MG63 (cell line): ENCODE measurements around the gene GLYATL1B. TPM values are rescaled to one million over a fixed set of nuclear protein-coding genes. Genes with fewer than 3 reads are reported as not detected.
"Not testable (repeated sequence)": the region's sequence is repeated elsewhere in the genome, so short reads cannot be mapped to it uniquely, and the experiment has no call there.

Experiments
- DNase-seq: peaks from one replicate; pipeline ENCODE4 v3.0.0-alpha.2; 2020
- H3K27me3 ChIP-seq: fragments of 250-450 bp; sonication (Bioruptor Pico); 2 replicates; pipeline ENCODE4 v1.5.1; 2020; ENCODE audit warnings: mild to moderate bottlenecking, moderate library complexity
- H3K36me3 ChIP-seq: fragments of 250-450 bp; sonication (Bioruptor Pico); 2 replicates; pipeline ENCODE4 v1.5.1; 2020; ENCODE audit warnings: mild to moderate bottlenecking, moderate library complexity
- H3K4me3 ChIP-seq: fragments of 250-450 bp; sonication (Bioruptor Pico); 2 replicates; pipeline ENCODE4 v1.5.1; 2020; ENCODE audit warnings: mild to moderate bottlenecking, moderate library complexity
- H3K9me3 ChIP-seq: fragments of 250-450 bp; sonication (Bioruptor Pico); 2 replicates; pipeline ENCODE4 v1.5.1; 2020; ENCODE audit warnings: mild to moderate bottlenecking, moderate library complexity
- total RNA-seq: library from RNA; depleted of rRNA; stranded (reverse); fragments of >200 nt; shearing (Covaris generic); gene quantifications from 2 replicates; pipeline ENCODE4 v1.2.3, GENCODE V29; 2014; ENCODE audit warnings: low replicate concordance; rRNA removed

GLYATL1B gene
- total RNA-seq, 1 experiment from 2014 or later = not detected

DNA sequence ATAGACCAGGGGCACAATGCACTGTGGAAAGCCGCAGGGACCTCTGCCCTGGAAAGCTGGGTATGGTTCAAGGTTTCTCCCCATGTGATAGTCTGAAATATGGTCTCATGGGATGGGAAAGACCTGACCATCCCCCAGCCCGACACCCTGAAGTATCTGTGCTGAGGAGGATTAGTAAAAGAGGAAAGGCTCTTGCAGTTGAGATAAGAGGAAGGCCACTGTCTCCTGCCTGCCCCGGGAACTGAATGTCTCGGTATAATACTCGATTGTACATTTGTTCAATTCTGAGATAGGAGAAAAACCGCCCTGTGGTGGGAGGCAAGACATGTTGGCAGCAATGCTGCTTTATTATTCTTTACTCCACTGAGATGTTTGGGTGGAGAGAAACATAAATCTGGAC, 50.4 kb downstream of the GLYATL1B start:
- H3K4me3 ChIP-seq, H3K27me3 ChIP-seq, DNase-seq: not testable (repeated sequence)
- Histone ChIP-seq H3K36me3 (peaks cover 35% of the 10 kb centered on the region), H3K9me3 (peaks cover 12% of the 10 kb centered on the region)

DNA sequence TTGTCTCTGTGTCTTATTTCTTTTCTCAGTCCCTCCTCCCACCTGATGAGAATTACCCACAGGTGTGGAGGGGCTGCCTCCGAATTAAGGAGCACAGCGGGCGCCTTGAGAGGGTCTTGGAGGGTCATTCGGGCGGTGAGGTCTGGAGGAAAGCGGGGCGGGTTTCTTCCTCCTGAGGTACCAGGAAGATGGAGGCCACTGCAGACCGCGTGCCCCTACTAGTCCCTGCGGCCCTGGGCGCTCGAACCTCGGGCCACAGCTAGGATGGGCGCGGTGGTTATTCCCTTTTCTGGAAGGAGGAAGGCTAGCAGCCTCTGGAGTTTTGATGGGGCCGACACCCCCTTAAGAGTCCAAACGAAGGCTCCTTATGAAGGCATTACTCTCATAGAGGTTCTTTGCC, 51.1 kb downstream of the GLYATL1B start:
- DNase-seq = no peak
- no peaks in the 10 kb centered on the region for H3K27me3 ChIP-seq
- peaks cover 8% of the 10 kb centered on the region for H3K9me3 ChIP-seq
- no peak overlapping the region for H3K4me3 ChIP-seq
- peaks cover 29% of the 10 kb centered on the region for H3K36me3 ChIP-seq

DNA sequence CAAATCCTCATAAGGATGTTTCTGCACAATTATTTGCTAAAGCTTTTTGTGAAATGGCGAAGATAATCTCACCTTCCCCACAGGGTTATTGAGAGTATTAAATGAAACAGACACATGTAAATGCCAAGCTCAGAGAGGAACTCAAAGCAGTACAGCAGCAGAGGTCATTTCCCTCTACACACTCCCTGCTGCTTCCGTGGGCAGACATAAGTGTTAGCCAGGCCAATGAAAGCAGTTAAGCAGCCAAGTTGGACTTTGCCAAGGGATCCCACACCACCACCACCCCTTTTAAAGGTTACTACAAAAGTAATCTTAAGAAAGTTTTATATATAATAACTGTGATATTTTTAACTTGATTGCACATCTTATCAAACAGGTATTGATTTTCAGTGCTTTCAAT, 52.5 kb downstream of the GLYATL1B start:
- no peaks in the 10 kb centered on the region for H3K9me3 ChIP-seq
- H3K27me3 ChIP-seq = no peaks in the 10 kb centered on the region
- no peak overlapping the region for H3K4me3 ChIP-seq
- peaks cover 14% of the 10 kb centered on the region for H3K36me3 ChIP-seq
- DNase-seq = peak; percentile 59

- no peaks in the 10 kb centered on the region for H3K27me3 ChIP-seq
These were observed 55.1 kb downstream of the GLYATL1B start for GRCh38 chr11:59141191-59141590.

DNA sequence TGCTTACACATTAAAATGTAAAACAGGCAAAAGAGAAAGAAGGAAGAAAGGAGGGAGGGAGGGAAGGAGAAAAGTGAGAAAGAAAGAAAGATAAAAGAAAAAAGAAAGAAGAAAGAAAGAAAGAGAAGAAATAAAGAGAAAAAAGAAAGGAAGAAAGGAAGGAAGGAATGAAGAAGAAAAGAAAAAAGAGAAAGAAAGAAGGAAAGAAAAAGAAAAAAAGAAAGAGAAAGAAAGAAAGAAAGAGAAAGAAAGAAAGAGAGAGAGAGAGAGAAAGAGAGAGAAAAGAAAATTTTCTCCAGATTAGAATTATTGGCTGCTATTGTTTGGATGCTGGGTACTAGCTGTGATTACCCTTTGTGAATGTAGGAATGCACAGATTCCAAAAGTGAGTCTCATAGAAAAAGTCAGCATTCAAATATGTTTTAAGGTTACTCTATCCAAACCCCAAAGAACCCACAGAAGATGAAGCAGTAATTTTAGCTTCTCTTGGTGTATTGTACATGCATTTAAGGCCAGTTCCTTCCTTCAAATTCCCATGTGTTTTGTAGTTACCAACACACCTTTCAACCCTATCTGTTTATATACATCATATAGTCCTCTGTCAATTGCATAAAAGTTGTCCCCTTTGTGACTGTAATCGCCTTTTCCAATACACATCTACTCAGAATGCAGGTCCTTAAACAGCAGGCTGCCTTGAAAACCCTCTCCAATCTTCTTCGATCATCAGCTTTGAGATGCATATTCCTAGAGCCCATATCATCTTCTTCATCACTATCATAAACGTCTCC, 55.8 kb downstream of the GLYATL1B start:
- no peaks in the 10 kb centered on the region for H3K9me3 ChIP-seq
- H3K4me3 ChIP-seq = peak overlapping the region; percentile 72
- DNase-seq = no peak
- peaks cover 18% of the 10 kb centered on the region for H3K36me3 ChIP-seq
- H3K27me3 ChIP-seq = no peaks in the 10 kb centered on the region

More at GRCh38 chr11:59141191-59141590, 55.1 kb downstream of the GLYATL1B start:
- H3K36me3 ChIP-seq = peaks cover 12% of the 10 kb centered on the region
- DNase-seq = no peak
- H3K9me3 ChIP-seq = no peaks in the 10 kb centered on the region
- H3K4me3 ChIP-seq = no peak overlapping the region

- peaks cover 28% of the 10 kb centered on the region for H3K36me3 ChIP-seq
- no peaks in the 10 kb centered on the region for H3K9me3 ChIP-seq
- DNase-seq = peak; percentile 91
- peak within 1 kb of the TSS; percentile 72 for H3K4me3 ChIP-seq
- H3K27me3 ChIP-seq = no peaks in the 10 kb centered on the region
These were observed 56.7 kb downstream of the GLYATL1B start, which contains the start of gene FAM111A for GRCh38 chr11:59142530-59143507. FAM111A (plus strand) TSS chr11:59142856; CDS start chr11:59148873, 6,017 bp downstream.

DNA sequence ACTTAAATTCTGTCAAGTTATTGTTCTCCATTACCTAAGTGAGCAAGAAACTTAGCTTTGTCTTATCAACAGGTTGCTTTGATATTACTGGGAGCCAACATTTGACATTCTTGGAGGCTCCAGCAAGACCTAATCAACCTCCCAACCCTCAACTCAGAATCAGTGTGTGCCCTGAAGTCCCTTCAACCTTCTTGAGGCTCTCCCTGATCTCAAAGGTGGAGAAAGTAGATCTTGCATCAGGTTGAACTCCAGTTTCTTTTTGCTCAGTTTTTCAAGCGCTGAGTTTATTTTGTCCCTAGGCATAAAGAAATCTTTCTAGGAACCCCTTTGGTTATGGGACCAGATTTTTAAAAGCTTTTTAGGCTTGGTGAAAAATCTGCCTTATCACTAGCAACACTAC, 58.0 kb downstream of the GLYATL1B start:
- Histone ChIP-seq H3K36me3 (peaks cover 38% of the 10 kb centered on the region), H3K4me3 (peak overlapping the region; percentile 72), H3K27me3 (no peaks in the 10 kb centered on the region), H3K9me3 (no peaks in the 10 kb centered on the region)
- no peak for DNase-seq

Other genes with a start within 250 kb of the GLYATL1B start
- not detected in 2 replicates for gene GLYATL2, start 241.6 kb upstream of the GLYATL1B start, total RNA-seq
- not detected in 2 replicates for gene GLYATL1, start 146.8 kb upstream of the GLYATL1B start, total RNA-seq
- 13.3 and 22.9 TPM in 2 replicates for gene FAM111B, start 20.9 kb downstream of the GLYATL1B start, total RNA-seq
- 51.9 and 55.0 TPM in 2 replicates for gene FAM111A, start 56.5 kb downstream of the GLYATL1B start, total RNA-seq
- 18.8 and 22.7 TPM in 2 replicates for gene DTX4, start 85.8 kb downstream of the GLYATL1B start, total RNA-seq
- not detected in 2 replicates for gene MPEG1, start 126.6 kb downstream of the GLYATL1B start, total RNA-seq